Osteocyte (in vitro differentiated cells): ENCODE data around the gene CD36. TPM values are rescaled to one million over a fixed set of nuclear protein-coding genes. Genes with fewer than 3 reads are reported as not detected.

Experiments used
- DNase-seq: peaks from one replicate; pipeline ENCODE4 v3.0.0; 2021; ENCODE audit warnings: mixed read lengths; ENCODE audit not compliant: unreplicated experiment; ENCODE audit errors: extremely low spot score
- H3K27ac Mint-ChIP-seq: one replicate; pipeline ENCODE4 v1.8.0; 2021; ENCODE audit warnings: mild to moderate bottlenecking, mixed read lengths; ENCODE audit not compliant: unreplicated experiment
- H3K27me3 Mint-ChIP-seq: one replicate; pipeline ENCODE4 v1.8.0; 2021; ENCODE audit warnings: mixed read lengths; ENCODE audit not compliant: unreplicated experiment
- H3K36me3 Mint-ChIP-seq: one replicate; pipeline ENCODE4 v1.8.0; 2021; ENCODE audit warnings: mixed read lengths; ENCODE audit not compliant: unreplicated experiment
- H3K4me1 Mint-ChIP-seq: one replicate; pipeline ENCODE4 v1.8.0; 2021; ENCODE audit warnings: mixed read lengths; ENCODE audit not compliant: unreplicated experiment
- H3K4me3 Mint-ChIP-seq: one replicate; pipeline ENCODE4 v1.8.0; 2021; ENCODE audit warnings: mild to moderate bottlenecking, moderate library complexity, mixed read lengths; ENCODE audit not compliant: unreplicated experiment
- H3K9me3 Mint-ChIP-seq: one replicate; pipeline ENCODE4 v1.8.0; 2021; ENCODE audit warnings: mixed read lengths; ENCODE audit not compliant: unreplicated experiment
- CTCF ChIP-seq: fragments of 200-600 bp; sonication (generic); IDR thresholded peaks from 2 replicates; pipeline ENCODE4 v1.5.0; 2021; ENCODE audit warnings: antibody characterized with exemption, mild to moderate bottlenecking, moderate library complexity
- total RNA-seq: library from RNA; stranded (reverse); gene quantifications from 2 replicates; pipeline ENCODE4 v1.2.1, GENCODE V29; 2021

Gene CD36
- total RNA-seq, 1 donor from 2014 or later = 0.08 TPM

DNA sequence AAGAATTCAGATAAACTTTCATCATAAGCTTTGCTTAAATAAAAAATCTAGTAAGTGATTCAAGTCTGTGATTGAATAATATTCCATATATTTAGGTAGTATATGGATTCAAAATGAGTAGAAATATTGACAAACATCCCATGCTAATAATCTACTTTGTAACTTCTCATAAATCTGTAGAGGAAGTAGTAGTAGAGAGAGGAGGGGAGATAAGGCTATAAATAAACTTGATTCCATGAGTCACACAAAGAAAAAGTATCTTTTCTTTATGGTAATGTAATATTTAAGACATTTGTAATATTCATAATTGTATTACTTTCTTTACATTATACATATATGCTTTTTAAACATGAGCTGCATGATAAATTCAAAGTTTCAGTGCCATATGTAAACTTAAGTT, 25.6 kb upstream of the CD36 start:
- H3K27ac Mint-ChIP-seq = no peak overlapping the region
- H3K27me3 Mint-ChIP-seq = no peaks in the 10 kb centered on the region
- no peak overlapping the region for H3K4me3 Mint-ChIP-seq
- no peak for DNase-seq
- H3K9me3 Mint-ChIP-seq = no peaks in the 10 kb centered on the region
- H3K36me3 Mint-ChIP-seq = no peaks in the 10 kb centered on the region
- no peak for TF ChIP-seq CTCF
- H3K4me1 Mint-ChIP-seq = peaks cover 10% of the 10 kb centered on the region

DNA sequence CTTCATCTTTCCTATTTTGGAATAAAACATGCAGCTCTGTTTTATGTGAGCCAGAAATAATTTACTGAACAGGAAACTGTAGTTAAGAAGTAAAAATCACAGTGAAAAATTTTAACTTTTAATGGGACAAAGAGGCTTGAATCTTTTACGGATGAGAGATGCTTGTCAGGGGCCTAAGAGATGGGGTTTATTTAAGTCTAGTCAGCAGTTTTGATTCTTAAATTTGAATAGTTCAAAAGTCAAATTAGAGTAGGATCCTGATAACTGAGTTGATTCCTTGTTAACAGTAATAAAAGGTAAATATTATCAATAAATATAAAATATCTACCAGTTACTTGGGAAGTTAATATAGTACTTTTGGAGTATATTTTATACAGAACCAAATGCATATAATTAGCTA, 24.9 kb upstream of the CD36 start:
- Mint-ChIP-seq H3K27me3 (no peaks in the 10 kb centered on the region), H3K36me3 (no peaks in the 10 kb centered on the region), H3K4me1 (peaks cover 10% of the 10 kb centered on the region), H3K27ac (no peak overlapping the region), H3K9me3 (peaks cover 4% of the 10 kb centered on the region), H3K4me3 (no peak overlapping the region)
- no peak for DNase-seq
- TF ChIP-seq CTCF = no peak

DNA sequence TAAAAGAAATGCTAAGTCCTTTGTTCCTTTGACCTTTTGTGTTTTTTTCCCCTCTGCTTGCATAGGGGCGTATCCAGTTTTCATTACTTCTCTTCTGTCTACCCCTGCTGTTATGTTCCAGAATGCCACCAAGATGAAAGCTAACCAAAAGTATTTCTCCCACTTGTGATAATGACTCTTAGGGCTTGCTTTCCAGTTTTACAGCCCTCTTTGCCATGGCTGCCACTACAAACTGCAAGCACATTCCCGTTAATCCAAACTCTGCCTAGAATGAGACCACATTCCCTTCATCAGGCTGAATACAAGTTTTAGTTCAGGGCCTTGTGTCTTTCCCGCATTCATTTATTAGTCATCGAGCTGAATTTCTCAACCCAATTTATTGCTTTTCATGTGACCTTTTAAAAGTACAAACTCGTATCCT, 23.6 kb upstream of the CD36 start:
- peaks cover 6% of the 10 kb centered on the region for H3K9me3 Mint-ChIP-seq
- H3K36me3 Mint-ChIP-seq = no peaks in the 10 kb centered on the region
- no peak for TF ChIP-seq CTCF
- H3K4me1 Mint-ChIP-seq = peaks cover 10% of the 10 kb centered on the region
- no peaks in the 10 kb centered on the region for H3K27me3 Mint-ChIP-seq
- no peak overlapping the region for H3K27ac Mint-ChIP-seq
- no peak for DNase-seq
- H3K4me3 Mint-ChIP-seq = no peak overlapping the region

- no peak for DNase-seq
- Mint-ChIP-seq H3K9me3 (peaks cover 6% of the 10 kb centered on the region), H3K36me3 (no peaks in the 10 kb centered on the region), H3K4me3 (no peak overlapping the region), H3K4me1 (peaks cover 8% of the 10 kb centered on the region), H3K27me3 (no peaks in the 10 kb centered on the region), H3K27ac (no peak overlapping the region)
- TF ChIP-seq CTCF = no peak
Measured at GRCh38 chr7:80618096-80618495, 20.3 kb upstream of the CD36 start.

- no peak for TF ChIP-seq CTCF
- Mint-ChIP-seq H3K36me3 (no peaks in the 10 kb centered on the region), H3K9me3 (peaks cover 6% of the 10 kb centered on the region), H3K4me1 (peaks cover 8% of the 10 kb centered on the region), H3K4me3 (no peak overlapping the region), H3K27ac (no peak overlapping the region), H3K27me3 (no peaks in the 10 kb centered on the region)
- DNase-seq = no peak
Measured at GRCh38 chr7:80619741-80620140, 18.7 kb upstream of the CD36 start.
